ENCODE data around the gene DDI2.
"Not testable (repeated sequence)": the region's sequence is repeated elsewhere in the genome, so short reads cannot be mapped to it uniquely, and the experiment has no call there.

Gene DDI2

GRCh38 chr1:15637826-15638225 lies 20.6 kb downstream of the DDI2 start:
- no peak for DNase-seq

- no peak for DNase-seq
Measured at GRCh38 chr1:15639262-15639661, 22.0 kb downstream of the DDI2 start.

GRCh38 chr1:15639931-15640330 lies 22.7 kb downstream of the DDI2 start:
- no peak for DNase-seq

GRCh38 chr1:15640667-15641066 lies 23.4 kb downstream of the DDI2 start:
- DNase-seq: no peak

- DNase-seq: no peak
Measured at GRCh38 chr1:15649937-15650336, 32.7 kb downstream of the DDI2 start.

GRCh38 chr1:15650433-15650832 lies 33.2 kb downstream of the DDI2 start:
- DNase-seq: no peak

- DNase-seq: not testable (repeated sequence)
Measured at GRCh38 chr1:15652130-15652529, 34.9 kb downstream of the DDI2 start.

GRCh38 chr1:15654091-15654690 lies 36.9 kb downstream of the DDI2 start:
- DNase-seq: no peak

- no peak for DNase-seq
Measured at GRCh38 chr1:15656464-15656863, 39.2 kb downstream of the DDI2 start.

GRCh38 chr1:15657021-15657420 lies 39.8 kb downstream of the DDI2 start:
- no peak for DNase-seq

GRCh38 chr1:15660151-15660550 lies 42.9 kb downstream of the DDI2 start:
- DNase-seq: no peak

GRCh38 chr1:15662477-15662876 lies 45.2 kb downstream of the DDI2 start:
- no peak for DNase-seq

GRCh38 chr1:15663925-15664324 lies 46.7 kb downstream of the DDI2 start:
- no peak for DNase-seq

- no peak for DNase-seq
Measured at GRCh38 chr1:15667362-15667761, 50.1 kb downstream of the DDI2 start.

GRCh38 chr1:15668089-15668754 lies 51.0 kb downstream of the DDI2 start:
- DNase-seq: no peak

GRCh38 chr1:15669074-15669473 lies 51.8 kb downstream of the DDI2 start:
- DNase-seq: no peak

- DNase-seq: no peak
Measured at GRCh38 chr1:15669864-15670263, 52.6 kb downstream of the DDI2 start.

- DNase-seq: no peak
Measured at GRCh38 chr1:15671430-15671829, 54.2 kb downstream of the DDI2 start.

- DNase-seq: no peak
Measured at GRCh38 chr1:15674386-15675159, 57.3 kb downstream of the DDI2 start.

GRCh38 chr1:15676010-15676409 lies 58.8 kb downstream of the DDI2 start:
- DNase-seq: no peak

- DNase-seq: no peak
Measured at GRCh38 chr1:15676688-15677661, 59.7 kb downstream of the DDI2 start.

- peak in 1 of 2 donors; percentile 6 for DNase-seq
Measured at GRCh38 chr1:15678578-15678977, 61.3 kb downstream of the DDI2 start.

- no peak for DNase-seq
Measured at GRCh38 chr1:15680131-15680530, 62.9 kb downstream of the DDI2 start.

Data from CD4-positive, alpha-beta T cell treated with Interferon alpha-2 for 1 hour (primary cell).